ENCODE data around the gene GPHN.

The GPHN gene

DNA sequence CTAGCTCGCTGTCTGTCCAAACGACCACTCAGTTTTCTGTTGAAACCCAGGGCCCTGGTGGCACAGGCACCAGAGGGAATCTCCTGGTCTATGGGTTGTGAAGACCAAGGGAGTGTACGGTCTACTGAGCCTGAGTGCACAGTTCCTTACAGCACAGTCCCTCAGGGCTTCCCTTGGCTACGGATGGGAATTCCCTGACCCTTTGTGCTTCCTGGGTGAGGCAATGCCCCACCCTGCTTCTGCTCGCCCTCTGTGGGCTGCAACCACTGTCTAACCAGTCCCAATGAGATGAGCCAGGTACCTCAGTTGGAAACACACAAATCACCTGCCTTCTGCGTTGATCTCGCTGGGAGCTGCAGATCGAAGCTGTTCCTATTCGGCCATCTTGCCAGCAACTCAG lies 22.6 kb downstream of the GPHN start:
- no peak for TF ChIP-seq TAF1 (IDR thresholded peaks at IDR 0.05; ENCODE audit: borderline replicate concordance, insufficient read depth, low read length)
- TF ChIP-seq FOXP2 (optimal IDR thresholded peaks at IDR 0.05; ENCODE audit: borderline replicate concordance, extremely low read depth, extremely low read length, insufficient read depth) = no peak
- no peak for TF ChIP-seq REST (IDR thresholded peaks at IDR 0.05; ENCODE audit: insufficient read depth in 1 of 2, low read depth in 2 of 2, low read length in 2 of 2)
- TF ChIP-seq POLR2AphosphoS5 (IDR thresholded peaks at IDR 0.05; ENCODE audit: low read depth, low read length) = no peak
- TF ChIP-seq SIN3A (IDR thresholded peaks at IDR 0.05; ENCODE audit: borderline replicate concordance, insufficient read depth, low read length) = no peak

DNA sequence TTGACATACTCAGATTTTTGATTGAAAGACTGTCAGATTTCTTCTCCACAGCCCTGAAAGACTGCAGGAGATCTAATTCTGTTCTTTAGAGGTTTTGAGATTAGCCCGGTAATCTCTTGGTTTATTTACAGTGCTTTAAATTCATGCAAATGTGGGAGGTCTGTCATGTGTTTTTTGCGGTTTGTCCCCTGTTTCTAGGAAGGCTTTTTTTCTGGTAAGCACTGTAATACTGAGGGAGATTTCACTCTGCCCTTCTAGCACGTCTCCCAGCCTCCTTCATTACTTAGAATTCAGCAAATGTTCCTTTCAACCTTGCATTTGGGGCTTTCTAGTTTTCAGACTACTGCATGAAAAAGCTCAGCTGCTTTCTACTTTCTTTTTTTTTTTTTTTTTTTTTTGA lies 31.1 kb downstream of the GPHN start:
- TF ChIP-seq REST (IDR thresholded peaks at IDR 0.05; ENCODE audit: insufficient read depth in 1 of 2, low read depth in 2 of 2, low read length in 2 of 2) (no peak), TAF1 (IDR thresholded peaks at IDR 0.05; ENCODE audit: borderline replicate concordance, insufficient read depth, low read length) (no peak), FOXP2 (optimal IDR thresholded peaks at IDR 0.05; ENCODE audit: borderline replicate concordance, extremely low read depth, extremely low read length, insufficient read depth) (no peak), SIN3A (IDR thresholded peaks at IDR 0.05; ENCODE audit: borderline replicate concordance, insufficient read depth, low read length) (no peak), POLR2AphosphoS5 (IDR thresholded peaks at IDR 0.05; ENCODE audit: low read depth, low read length) (no peak)

DNA sequence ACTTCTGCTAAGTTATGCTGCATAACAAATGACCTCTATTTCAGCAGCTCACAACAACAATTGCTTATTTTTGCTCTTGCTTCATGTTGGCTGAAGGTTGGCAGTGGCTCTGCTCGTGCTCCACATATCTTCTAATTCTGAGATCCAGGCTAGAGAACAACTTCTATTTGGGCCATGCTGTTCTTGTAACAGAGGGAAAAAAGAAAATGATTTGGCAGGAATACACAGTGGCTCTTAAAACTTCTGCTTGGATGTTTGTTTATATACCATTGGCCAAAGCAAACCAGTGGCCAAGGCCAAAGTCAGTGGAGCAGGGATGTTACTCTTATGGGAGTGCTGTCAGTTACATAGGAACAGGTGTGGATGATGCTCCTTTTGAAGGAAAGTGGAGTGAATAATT lies 32.1 kb downstream of the GPHN start:
- TF ChIP-seq TAF1 (IDR thresholded peaks at IDR 0.05; ENCODE audit: borderline replicate concordance, insufficient read depth, low read length) (no peak), SIN3A (IDR thresholded peaks at IDR 0.05; ENCODE audit: borderline replicate concordance, insufficient read depth, low read length) (no peak)

DNA sequence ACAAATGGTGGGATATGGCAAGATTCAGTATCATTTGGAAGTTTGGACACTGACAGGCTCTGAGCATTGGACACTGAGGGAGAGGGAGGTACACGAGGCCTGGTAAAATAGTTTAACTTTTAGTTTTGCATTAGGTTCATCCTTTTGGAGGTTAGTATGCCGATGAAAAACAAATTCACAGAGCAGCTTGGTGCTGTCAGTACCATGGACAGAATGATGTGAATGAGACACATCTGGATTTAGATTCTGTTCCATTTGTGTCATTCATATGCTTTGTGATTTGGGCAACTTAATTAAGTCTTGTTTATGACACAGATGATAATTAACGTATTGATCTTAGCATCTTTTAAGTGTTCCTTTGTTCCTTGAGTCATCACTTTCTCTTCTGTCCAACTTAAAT lies 33.7 kb downstream of the GPHN start:
- TF ChIP-seq REST (IDR thresholded peaks at IDR 0.05; ENCODE audit: insufficient read depth in 1 of 2, low read depth in 2 of 2, low read length in 2 of 2) = peak in 1 of 2 experiments; percentile 53; a peak in 1 of 4 replicates
- no peak for TF ChIP-seq FOXP2 (optimal IDR thresholded peaks at IDR 0.05; ENCODE audit: borderline replicate concordance, extremely low read depth, extremely low read length, insufficient read depth)

GRCh38 chr14:66543996-66544395 lies 36.0 kb downstream of the GPHN start:
- TF ChIP-seq FOXP2 (optimal IDR thresholded peaks at IDR 0.05; ENCODE audit: borderline replicate concordance, extremely low read depth, extremely low read length, insufficient read depth) (no peak), SIN3A (IDR thresholded peaks at IDR 0.05; ENCODE audit: borderline replicate concordance, insufficient read depth, low read length) (no peak), REST (IDR thresholded peaks at IDR 0.05; ENCODE audit: insufficient read depth in 1 of 2, low read depth in 2 of 2, low read length in 2 of 2) (no peak), TAF1 (IDR thresholded peaks at IDR 0.05; ENCODE audit: borderline replicate concordance, insufficient read depth, low read length) (no peak), POLR2AphosphoS5 (IDR thresholded peaks at IDR 0.05; ENCODE audit: low read depth, low read length) (no peak)

Measured in PFSK-1 (cell line).